Measurements from ENCODE around the gene IRF8.

IRF8 gene

DNA sequence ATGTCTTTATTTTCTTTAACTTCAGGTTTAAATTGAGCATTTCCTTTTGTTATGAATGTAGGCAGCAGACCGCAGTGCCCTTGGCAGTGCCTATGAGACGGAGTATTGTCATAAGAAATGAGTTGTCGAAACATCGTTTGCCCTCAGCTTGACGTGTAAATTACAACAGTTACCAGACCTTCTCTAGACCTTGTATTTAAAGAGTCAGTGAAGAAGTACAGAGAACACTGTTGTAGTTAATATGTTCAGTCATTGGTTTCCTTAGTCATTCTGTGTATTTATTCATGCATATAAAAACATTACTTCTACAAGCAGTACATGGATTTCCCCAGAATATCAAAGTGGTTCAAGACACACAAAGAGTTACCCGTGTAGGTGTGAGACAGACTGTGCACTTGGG, 19.0 kb downstream of the IRF8 start:
- no peak overlapping the region for H3K4me3 ChIP-seq (ENCODE audit: low read depth, low read length)
- DNase-seq (ENCODE audit: low read depth) = no peak
- TF ChIP-seq POLR2A (IDR thresholded peaks at IDR 0.05; ENCODE audit: extremely low read depth, insufficient read length) (no peak), MYC (IDR thresholded peaks at IDR 0.05; ENCODE audit: low read depth, low read length) (no peak)
- TF ChIP-seq, protein P1, sequence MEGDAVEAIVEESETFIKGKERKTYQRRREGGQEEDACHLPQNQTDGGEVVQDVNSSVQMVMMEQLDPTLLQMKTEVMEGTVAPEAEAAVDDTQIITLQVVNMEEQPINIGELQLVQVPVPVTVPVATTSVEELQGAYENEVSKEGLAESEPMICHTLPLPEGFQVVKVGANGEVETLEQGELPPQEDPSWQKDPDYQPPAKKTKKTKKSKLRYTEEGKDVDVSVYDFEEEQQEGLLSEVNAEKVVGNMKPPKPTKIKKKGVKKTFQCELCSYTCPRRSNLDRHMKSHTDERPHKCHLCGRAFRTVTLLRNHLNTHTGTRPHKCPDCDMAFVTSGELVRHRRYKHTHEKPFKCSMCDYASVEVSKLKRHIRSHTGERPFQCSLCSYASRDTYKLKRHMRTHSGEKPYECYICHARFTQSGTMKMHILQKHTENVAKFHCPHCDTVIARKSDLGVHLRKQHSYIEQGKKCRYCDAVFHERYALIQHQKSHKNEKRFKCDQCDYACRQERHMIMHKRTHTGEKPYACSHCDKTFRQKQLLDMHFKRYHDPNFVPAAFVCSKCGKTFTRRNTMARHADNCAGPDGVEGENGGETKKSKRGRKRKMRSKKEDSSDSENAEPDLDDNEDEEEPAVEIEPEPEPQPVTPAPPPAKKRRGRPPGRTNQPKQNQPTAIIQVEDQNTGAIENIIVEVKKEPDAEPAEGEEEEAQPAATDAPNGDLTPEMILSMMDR (IDR thresholded peaks at IDR 0.05; ENCODE audit: low read depth, low read length) = no peak
- TF ChIP-seq, protein P2, sequence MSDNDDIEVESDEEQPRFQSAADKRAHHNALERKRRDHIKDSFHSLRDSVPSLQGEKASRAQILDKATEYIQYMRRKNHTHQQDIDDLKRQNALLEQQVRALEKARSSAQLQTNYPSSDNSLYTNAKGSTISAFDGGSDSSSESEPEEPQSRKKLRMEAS (IDR thresholded peaks at IDR 0.05; ENCODE audit: low read depth, low read length) = no peak

DNA sequence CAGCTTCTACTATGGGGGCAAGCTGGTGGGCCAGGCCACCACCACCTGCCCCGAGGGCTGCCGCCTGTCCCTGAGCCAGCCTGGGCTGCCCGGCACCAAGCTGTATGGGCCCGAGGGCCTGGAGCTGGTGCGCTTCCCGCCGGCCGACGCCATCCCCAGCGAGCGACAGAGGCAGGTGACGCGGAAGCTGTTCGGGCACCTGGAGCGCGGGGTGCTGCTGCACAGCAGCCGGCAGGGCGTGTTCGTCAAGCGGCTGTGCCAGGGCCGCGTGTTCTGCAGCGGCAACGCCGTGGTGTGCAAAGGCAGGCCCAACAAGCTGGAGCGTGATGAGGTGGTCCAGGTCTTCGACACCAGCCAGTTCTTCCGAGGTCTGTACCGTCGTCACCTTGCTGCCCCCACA, 19.5 kb downstream of the IRF8 start:
- no peak overlapping the region for H3K4me3 ChIP-seq (ENCODE audit: low read depth, low read length)
- DNase-seq (ENCODE audit: low read depth) = no peak
- no peak for TF ChIP-seq POLR2A (IDR thresholded peaks at IDR 0.05; ENCODE audit: extremely low read depth, insufficient read length)
- TF ChIP-seq, protein P2 (IDR thresholded peaks at IDR 0.05; ENCODE audit: low read depth, low read length) = no peak
- TF ChIP-seq MYC (IDR thresholded peaks at IDR 0.05; ENCODE audit: low read depth, low read length) = no peak
- TF ChIP-seq, protein P1 (IDR thresholded peaks at IDR 0.05; ENCODE audit: low read depth, low read length) = no peak

DNA sequence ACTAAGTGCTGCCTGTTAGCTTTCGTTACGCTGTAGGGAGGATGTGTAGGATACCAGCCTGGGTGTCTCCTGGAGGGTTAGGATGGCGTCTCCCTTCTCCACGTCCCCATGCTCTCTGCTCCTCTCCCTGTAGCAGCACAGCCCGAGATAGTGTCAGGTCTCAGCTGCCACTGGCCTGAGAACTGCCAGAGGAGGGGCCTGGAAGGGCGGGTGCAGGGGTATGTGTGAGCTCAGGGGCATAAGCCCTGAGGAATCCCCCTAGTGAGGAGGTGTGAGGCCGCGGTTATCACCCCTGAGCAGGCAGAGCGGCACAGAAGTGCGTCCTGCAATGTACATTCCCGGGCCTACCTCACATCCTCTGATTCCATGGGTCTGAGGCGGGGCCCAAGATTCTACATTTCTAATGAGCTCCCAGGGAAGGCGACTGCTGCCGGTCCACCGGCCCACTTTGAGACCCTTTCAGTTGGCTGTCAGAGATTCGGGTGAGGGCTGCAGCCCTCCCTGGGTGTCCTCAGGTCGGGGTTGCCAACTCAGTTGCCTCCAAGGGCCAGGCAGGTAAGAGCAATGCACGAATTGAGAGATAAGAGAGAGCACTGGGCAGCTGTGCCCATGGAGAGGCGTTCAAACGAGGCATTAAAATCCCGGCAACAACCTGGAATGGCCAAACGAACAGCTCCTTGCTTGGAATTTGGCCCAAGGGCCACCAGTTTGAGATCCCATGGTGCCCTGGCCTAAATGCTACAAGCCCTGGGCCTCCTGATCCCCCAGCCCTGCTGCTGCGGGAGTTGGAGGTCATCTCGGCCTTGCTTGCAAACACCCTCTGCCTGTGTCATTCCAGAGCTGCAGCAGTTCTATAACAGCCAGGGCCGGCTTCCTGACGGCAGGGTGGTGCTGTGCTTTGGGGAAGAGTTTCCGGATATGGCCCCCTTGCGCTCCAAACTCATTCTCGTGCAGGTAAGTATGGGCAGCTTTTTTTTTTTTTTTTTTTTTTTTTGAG, 20.6 kb downstream of the IRF8 start:
- TF ChIP-seq, protein P1 (IDR thresholded peaks at IDR 0.05; ENCODE audit: low read depth, low read length) = no peak
- TF ChIP-seq, protein P2 (IDR thresholded peaks at IDR 0.05; ENCODE audit: low read depth, low read length) = no peak
- no peak for TF ChIP-seq POLR2A (IDR thresholded peaks at IDR 0.05; ENCODE audit: extremely low read depth, insufficient read length)
- no peak for TF ChIP-seq MYC (IDR thresholded peaks at IDR 0.05; ENCODE audit: low read depth, low read length)
- DNase-seq (ENCODE audit: low read depth) = no peak
- H3K4me3 ChIP-seq (ENCODE audit: low read depth, low read length) = no peak overlapping the region

DNA sequence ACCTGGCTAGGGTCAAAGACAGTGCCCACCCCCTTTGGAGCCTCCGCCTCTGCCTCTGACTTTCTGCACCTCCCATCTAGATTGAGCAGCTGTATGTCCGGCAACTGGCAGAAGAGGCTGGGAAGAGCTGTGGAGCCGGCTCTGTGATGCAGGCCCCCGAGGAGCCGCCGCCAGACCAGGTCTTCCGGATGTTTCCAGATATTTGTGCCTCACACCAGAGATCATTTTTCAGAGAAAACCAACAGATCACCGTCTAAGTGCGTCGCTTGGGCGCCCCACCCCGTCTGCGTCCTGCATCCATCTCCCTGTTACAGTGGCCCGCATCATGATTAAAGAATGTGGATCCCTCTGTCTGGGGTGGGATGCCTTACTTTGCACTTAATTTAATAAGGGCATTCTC, 22.1 kb downstream of the IRF8 start:
- no peak for DNase-seq (ENCODE audit: low read depth)
- H3K4me3 ChIP-seq (ENCODE audit: low read depth, low read length) = no peak overlapping the region
- TF ChIP-seq POLR2A (IDR thresholded peaks at IDR 0.05; ENCODE audit: extremely low read depth, insufficient read length) (no peak), MYC (IDR thresholded peaks at IDR 0.05; ENCODE audit: low read depth, low read length) (no peak)
- TF ChIP-seq, protein P2 (IDR thresholded peaks at IDR 0.05; ENCODE audit: low read depth, low read length) = no peak
- TF ChIP-seq, protein P1 (IDR thresholded peaks at IDR 0.05; ENCODE audit: low read depth, low read length) = no peak

DNA sequence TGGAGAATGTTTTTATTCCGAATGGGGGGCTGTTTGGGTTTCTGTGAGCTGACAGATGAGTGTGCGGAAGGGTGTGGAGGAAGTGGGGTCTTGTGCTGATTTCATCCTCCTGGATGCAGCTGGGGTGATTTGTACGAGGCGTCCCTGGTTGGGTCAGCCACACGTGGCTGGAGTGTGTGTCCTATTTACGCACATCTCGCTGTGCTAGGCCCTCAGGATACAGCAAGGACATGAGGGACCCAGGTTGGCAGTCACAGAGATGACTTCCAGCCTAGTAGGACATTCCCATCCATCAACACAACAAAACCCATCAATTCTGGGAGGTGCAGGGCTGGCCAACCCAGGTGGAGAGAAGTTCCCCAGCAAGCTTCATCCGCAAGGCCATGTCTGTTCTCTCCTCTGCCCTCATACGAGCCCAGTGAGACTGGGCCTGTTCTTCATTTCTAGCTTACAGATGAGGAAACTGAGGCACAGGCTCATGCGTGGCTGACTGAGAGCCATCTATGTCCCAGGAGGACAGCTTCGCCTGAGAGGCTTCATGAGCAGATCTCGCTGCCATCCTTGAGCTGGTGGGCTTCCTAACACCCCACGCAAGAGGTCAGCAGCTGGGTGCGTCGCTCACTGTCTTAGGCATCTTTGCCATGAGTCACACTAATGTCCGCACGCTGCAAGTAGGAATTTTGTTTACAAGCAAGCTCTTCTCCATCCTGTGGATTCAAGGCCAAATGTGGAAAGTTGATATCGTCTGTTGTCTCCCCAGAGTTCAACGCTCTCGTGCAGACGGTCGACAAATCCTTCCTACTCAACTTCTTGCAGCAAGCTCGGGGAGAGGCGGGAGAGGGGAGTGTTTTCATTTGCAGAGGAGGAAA, 24.4 kb downstream of the IRF8 start:
- TF ChIP-seq, protein P1 (IDR thresholded peaks at IDR 0.05; ENCODE audit: low read depth, low read length) = no peak
- TF ChIP-seq, protein P2 (IDR thresholded peaks at IDR 0.05; ENCODE audit: low read depth, low read length) = no peak
- TF ChIP-seq POLR2A (IDR thresholded peaks at IDR 0.05; ENCODE audit: extremely low read depth, insufficient read length) (no peak), MYC (IDR thresholded peaks at IDR 0.05; ENCODE audit: low read depth, low read length) (no peak)
- no peak overlapping the region for H3K4me3 ChIP-seq (ENCODE audit: low read depth, low read length)
- no peak for DNase-seq (ENCODE audit: low read depth)
